Iris pigment epithelial cell (primary cell): Measurements from ENCODE around the gene NPHP3.
A peak's percentile ranks its signal among the peaks of the same experiment; 100 is the strongest.
"Not testable (repeated sequence)": the region's sequence is repeated elsewhere in the genome, so short reads cannot be mapped to it uniquely, and the experiment has no call there.

Experiments used
- DNase-seq: peaks from one replicate; pipeline ENCODE4 v3.0.0-alpha.2; 2011; ENCODE audit warnings: low read depth

The NPHP3 gene

DNA sequence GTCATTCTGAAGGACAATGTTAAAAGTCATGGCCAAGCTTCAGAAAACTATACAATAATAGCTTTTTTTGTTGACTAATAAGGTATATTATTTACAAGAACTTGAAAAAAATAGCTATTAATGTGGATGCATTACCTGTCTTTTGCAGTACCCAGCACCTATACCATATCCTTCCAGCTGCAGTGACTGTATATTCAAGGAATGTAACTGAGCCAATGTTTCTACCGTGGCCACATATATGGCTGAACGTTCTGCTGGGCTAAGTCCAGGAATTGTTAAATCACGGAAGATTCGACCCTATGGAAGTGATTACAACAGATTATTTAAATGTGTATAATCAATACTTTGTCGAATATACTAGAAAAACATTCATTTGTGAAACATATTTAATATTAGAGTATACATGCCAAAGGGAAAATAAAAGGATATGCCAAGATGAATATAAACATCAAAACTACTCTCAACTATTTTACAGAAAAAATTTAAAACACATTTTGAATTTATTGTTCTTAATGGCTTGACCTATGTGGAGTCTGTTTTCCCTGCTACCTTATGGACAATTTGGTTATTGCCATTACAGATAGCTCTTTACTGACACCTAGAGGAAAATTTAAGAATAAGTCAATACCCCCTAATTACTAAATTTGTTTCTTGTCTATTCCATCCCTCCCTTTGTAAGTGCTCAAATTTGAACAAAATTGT, 80.2 kb downstream of the NPHP3 start:
- DNase-seq: peak; percentile 59

DNA sequence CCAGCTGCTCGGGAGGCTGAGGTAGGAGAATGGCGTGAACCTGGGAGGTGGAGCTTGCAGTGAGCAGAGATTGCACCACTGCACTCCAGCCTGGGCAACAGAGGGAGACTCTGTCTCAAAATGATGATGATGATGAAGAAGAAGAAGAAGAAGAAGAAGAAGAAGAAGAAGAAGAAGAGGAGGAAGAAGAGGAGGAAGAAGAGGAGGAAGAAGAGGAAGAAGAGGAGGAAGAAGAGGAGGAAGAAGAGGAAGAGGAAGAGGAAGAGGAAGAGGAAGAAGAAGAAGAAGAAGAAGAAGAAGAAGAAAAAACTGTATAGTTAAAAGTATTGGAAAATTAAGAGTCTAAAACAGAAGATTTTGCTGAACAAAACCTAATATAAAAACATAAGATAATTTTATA, 80.8 kb downstream of the NPHP3 start:
- not testable (repeated sequence) for DNase-seq

- no peak for DNase-seq
Observed at GRCh38 chr3:132638706-132639105, 83.5 kb downstream of the NPHP3 start.

DNA sequence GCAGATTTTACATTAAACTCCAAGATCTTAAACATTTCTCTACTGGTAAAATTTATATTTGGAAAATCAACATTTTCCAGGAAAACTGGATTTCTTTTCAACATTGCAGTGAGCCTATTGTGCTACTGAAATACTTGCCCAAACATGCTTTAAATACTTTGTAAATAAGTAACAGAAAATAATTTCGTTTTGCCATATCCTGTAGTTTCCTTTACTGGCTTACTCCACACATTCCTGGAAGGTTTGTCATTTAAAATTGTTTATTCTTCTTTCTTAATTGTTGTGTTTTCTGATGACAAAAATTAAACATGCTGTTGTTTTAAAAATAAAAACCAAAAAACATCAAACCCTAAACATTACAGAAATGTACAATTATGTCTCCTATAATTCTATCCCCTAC, 84.6 kb downstream of the NPHP3 start:
- DNase-seq: peak; percentile 32

- no peak for DNase-seq
Observed at GRCh38 chr3:132635052-132635451, 87.2 kb downstream of the NPHP3 start.
